PC-3 (cell line): ENCODE measurements around the gene HOOK1.

Source experiments
- CTCF ChIP-seq: fragments of 300-600 bp; sonication (generic); conservative IDR thresholded peaks from 2 replicates; pipeline ENCODE4 v1.5.1; 2017; ENCODE audit warnings: antibody characterized with exemption, low read depth, mild to moderate bottlenecking, low read length
- EZH2 ChIP-seq: fragments of 300-600 bp; sonication (generic); IDR thresholded peaks from one replicate; pipeline ENCODE4 v1.6.1; 2017; ENCODE audit warnings: antibody characterized with exemption, mild to moderate bottlenecking, low read length; ENCODE audit not compliant: unreplicated experiment
- EZH2phosphoT487 ChIP-seq: fragments of 300-600 bp; sonication (generic); IDR thresholded peaks from 2 replicates; pipeline ENCODE4 v1.6.1; 2018; ENCODE audit warnings: mild to moderate bottlenecking, antibody characterized with exemption, low read length, borderline replicate concordance

GRCh38 chr1:59827055-59827643 is 12.4 kb downstream of the HOOK1 start:
- no peak for TF ChIP-seq CTCF
- no peak for TF ChIP-seq EZH2
- no peak for TF ChIP-seq EZH2phosphoT487
